Measurements from ENCODE around the gene HK2.

The HK2 gene

DNA sequence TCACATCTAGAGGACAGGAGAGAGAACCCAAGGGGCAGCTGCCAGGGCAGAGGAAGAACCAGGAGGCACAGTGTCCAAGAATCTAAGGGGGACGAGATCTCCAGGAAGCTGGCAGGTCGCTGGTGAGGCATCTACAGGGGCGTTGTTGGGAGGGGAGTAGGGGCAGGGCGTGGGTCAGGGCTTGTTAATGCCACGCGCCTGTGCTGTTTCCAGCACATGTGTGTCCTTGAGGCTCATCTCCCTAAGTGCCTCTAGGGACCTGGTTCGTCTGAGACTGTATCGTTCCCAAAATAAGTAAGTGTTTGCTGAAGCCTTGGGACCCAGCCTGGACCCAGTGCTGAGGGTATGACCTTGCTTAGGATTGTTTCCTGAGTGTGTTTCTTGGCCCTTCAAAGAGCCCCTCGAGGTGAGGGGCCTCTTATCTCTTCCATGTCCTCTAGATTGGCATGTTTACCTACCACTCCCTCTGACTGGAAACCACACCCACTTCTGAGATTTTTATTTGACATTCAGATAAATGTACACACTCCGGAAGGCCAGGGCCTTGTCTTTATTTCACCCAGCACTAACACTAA lies 22.2 kb downstream of the HK2 start:
- Histone ChIP-seq H2AFZ (ENCODE audit: low read depth, low read length) (no peak overlapping the region), H3K4me1 (ENCODE audit: control insufficient read depth, insufficient read depth, low read depth, low read length) (no peaks in the 10 kb centered on the region), H3K79me1 (replicated peaks; ENCODE audit: low read length, poor library complexity, severe bottlenecking) (no peaks in the 10 kb centered on the region), H3K9ac (ENCODE audit: low read length) (no peak overlapping the region), H2BK120ac (ENCODE audit: low read depth, low read length) (no peak overlapping the region), H3K4me3 (ENCODE audit: insufficient read depth in 1 of 2, low read depth in 1 of 2, low read length in 2 of 2) (no peak overlapping the region), H3K9me3 (ENCODE audit: control insufficient read depth, low read length) (no peaks in the 10 kb centered on the region), H3K23ac (ENCODE audit: low read length in 2 of 2) (no peak overlapping the region), H2BK5ac (ENCODE audit: low read depth, low read length, poor library complexity, severe bottlenecking) (no peak overlapping the region), H3K18ac (ENCODE audit: low read depth in 1 of 2, low read length in 2 of 2) (peak overlapping the region in 1 of 2 experiments; percentile 34), H4K8ac (ENCODE audit: low read length) (no peak overlapping the region), H3K36me3 (ENCODE audit: control insufficient read depth in 1 of 2, insufficient read depth in 2 of 2, low read depth in 1 of 2, low read length in 2 of 2) (peaks cover 4 to 78% of the 10 kb centered on the region in 2 experiments), H3K4ac (ENCODE audit: low read depth in 1 of 2, low read length in 2 of 2) (no peak overlapping the region), H3K14ac (ENCODE audit: low read length in 2 of 2) (peak overlapping the region in 1 of 2 experiments; percentile 80), H2BK12ac (ENCODE audit: low read length in 2 of 2) (peak overlapping the region in 1 of 2 experiments; percentile 54), H3K27me3 (ENCODE audit: control insufficient read depth in 1 of 2, insufficient read depth in 1 of 2, low read length in 2 of 2) (no peaks in the 10 kb centered on the region), H2AK5ac (ENCODE audit: low read length, severe bottlenecking) (no peak overlapping the region), H4K91ac (ENCODE audit: low read length) (no peak overlapping the region), H3K4me2 (ENCODE audit: low read length, poor library complexity, severe bottlenecking) (no peak overlapping the region), H2BK15ac (ENCODE audit: low read depth, poor library complexity, severe bottlenecking) (no peak overlapping the region), H3K27ac (ENCODE audit: low read length, poor library complexity, severe bottlenecking) (no peak overlapping the region)
- DNase-seq = no peak
- 85% methylated on average over 10 of the region's 10 CpGs for WGBS

DNA sequence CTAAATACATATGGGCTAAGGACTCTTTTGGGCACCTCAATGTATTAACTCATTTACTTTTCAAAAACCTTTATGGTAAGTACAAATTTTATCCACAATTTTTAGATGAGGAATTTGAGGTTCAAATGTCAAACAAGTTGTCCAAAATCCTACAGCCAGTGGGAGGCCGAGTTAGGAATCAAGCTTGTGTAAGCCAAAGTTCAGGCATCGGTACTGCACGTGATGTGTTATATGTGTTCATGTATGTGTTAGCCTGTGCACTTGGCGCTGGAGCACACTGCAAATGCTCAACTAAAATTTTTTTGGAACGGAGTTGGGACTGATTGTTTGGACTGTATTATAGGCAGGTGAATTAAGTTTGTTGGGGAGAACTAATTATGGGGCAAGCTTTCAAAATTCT lies 22.7 kb downstream of the HK2 start:
- Histone ChIP-seq H3K23ac (ENCODE audit: low read length in 2 of 2) (no peak overlapping the region), H3K18ac (ENCODE audit: low read depth in 1 of 2, low read length in 2 of 2) (no peak overlapping the region), H2BK5ac (ENCODE audit: low read depth, low read length, poor library complexity, severe bottlenecking) (no peak overlapping the region), H4K91ac (ENCODE audit: low read length) (no peak overlapping the region), H2AFZ (ENCODE audit: low read depth, low read length) (no peak overlapping the region), H3K4me3 (ENCODE audit: insufficient read depth in 1 of 2, low read depth in 1 of 2, low read length in 2 of 2) (no peak overlapping the region), H3K79me1 (replicated peaks; ENCODE audit: low read length, poor library complexity, severe bottlenecking) (no peaks in the 10 kb centered on the region), H3K36me3 (ENCODE audit: control insufficient read depth in 1 of 2, insufficient read depth in 2 of 2, low read depth in 1 of 2, low read length in 2 of 2) (peaks cover 4 to 80% of the 10 kb centered on the region in 2 experiments), H2BK12ac (ENCODE audit: low read length in 2 of 2) (no peak overlapping the region), H2BK15ac (ENCODE audit: low read depth, poor library complexity, severe bottlenecking) (no peak overlapping the region), H3K9me3 (ENCODE audit: control insufficient read depth, low read length) (no peaks in the 10 kb centered on the region), H3K4me1 (ENCODE audit: control insufficient read depth, insufficient read depth, low read depth, low read length) (no peaks in the 10 kb centered on the region), H3K27me3 (ENCODE audit: control insufficient read depth in 1 of 2, insufficient read depth in 1 of 2, low read length in 2 of 2) (no peaks in the 10 kb centered on the region), H2BK120ac (ENCODE audit: low read depth, low read length) (no peak overlapping the region), H3K4me2 (ENCODE audit: low read length, poor library complexity, severe bottlenecking) (no peak overlapping the region), H3K9ac (ENCODE audit: low read length) (no peak overlapping the region), H4K8ac (ENCODE audit: low read length) (no peak overlapping the region), H3K27ac (ENCODE audit: low read length, poor library complexity, severe bottlenecking) (no peak overlapping the region), H3K4ac (ENCODE audit: low read depth in 1 of 2, low read length in 2 of 2) (no peak overlapping the region), H2AK5ac (ENCODE audit: low read length, severe bottlenecking) (no peak overlapping the region), H3K14ac (ENCODE audit: low read length in 2 of 2) (no peak overlapping the region)
- no peak for DNase-seq
- 99% methylated on average over 5 of the region's 5 CpGs for WGBS

DNA sequence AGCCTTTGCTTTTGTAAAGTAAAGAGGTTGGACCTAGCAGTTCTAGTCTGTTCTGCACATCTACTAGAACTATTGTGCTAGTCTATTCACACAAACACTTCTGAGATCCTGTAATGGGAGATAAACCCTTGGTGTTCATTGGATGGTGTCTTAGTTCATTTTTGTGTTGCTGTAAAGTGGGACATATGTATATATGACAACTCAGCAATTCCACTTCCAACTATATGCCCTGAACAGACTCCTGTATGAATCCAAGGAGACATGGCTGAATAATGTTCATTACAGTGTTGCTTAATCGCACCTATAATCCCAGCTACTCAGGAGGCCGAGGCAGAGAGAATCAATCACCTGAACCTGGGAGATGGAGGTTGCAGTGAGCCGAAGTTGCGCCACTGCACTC lies 23.3 kb downstream of the HK2 start:
- H2AK5ac ChIP-seq (ENCODE audit: low read length, severe bottlenecking) = no peak overlapping the region
- no peak overlapping the region for H3K14ac ChIP-seq (ENCODE audit: low read length in 2 of 2)
- H2BK15ac ChIP-seq (ENCODE audit: low read depth, poor library complexity, severe bottlenecking) = no peak overlapping the region
- H3K27me3 ChIP-seq (ENCODE audit: control insufficient read depth in 1 of 2, insufficient read depth in 1 of 2, low read length in 2 of 2) = no peaks in the 10 kb centered on the region
- H3K23ac ChIP-seq (ENCODE audit: low read length in 2 of 2) = peak overlapping the region in 1 of 2 experiments; percentile 20
- H3K9ac ChIP-seq (ENCODE audit: low read length) = no peak overlapping the region
- H3K36me3 ChIP-seq (ENCODE audit: control insufficient read depth in 1 of 2, insufficient read depth in 2 of 2, low read depth in 1 of 2, low read length in 2 of 2) = peaks cover 4 to 81% of the 10 kb centered on the region in 2 experiments
- H3K27ac ChIP-seq (ENCODE audit: low read length, poor library complexity, severe bottlenecking) = no peak overlapping the region
- no peaks in the 10 kb centered on the region for H3K4me1 ChIP-seq (ENCODE audit: control insufficient read depth, insufficient read depth, low read depth, low read length)
- H2BK12ac ChIP-seq (ENCODE audit: low read length in 2 of 2) = no peak overlapping the region
- H3K4me2 ChIP-seq (ENCODE audit: low read length, poor library complexity, severe bottlenecking) = no peak overlapping the region
- no peak overlapping the region for H4K91ac ChIP-seq (ENCODE audit: low read length)
- no peaks in the 10 kb centered on the region for H3K9me3 ChIP-seq (ENCODE audit: control insufficient read depth, low read length)
- H3K18ac ChIP-seq (ENCODE audit: low read depth in 1 of 2, low read length in 2 of 2) = no peak overlapping the region
- DNase-seq = no peak
- no peak overlapping the region for H4K8ac ChIP-seq (ENCODE audit: low read length)
- no peaks in the 10 kb centered on the region for H3K79me1 ChIP-seq (replicated peaks; ENCODE audit: low read length, poor library complexity, severe bottlenecking)
- 100% methylated on average over 4 of the region's 4 CpGs for WGBS
- H3K4me3 ChIP-seq (ENCODE audit: insufficient read depth in 1 of 2, low read depth in 1 of 2, low read length in 2 of 2) = no peak overlapping the region
- no peak overlapping the region for H2BK5ac ChIP-seq (ENCODE audit: low read depth, low read length, poor library complexity, severe bottlenecking)
- no peak overlapping the region for H2BK120ac ChIP-seq (ENCODE audit: low read depth, low read length)
- no peak overlapping the region for H3K4ac ChIP-seq (ENCODE audit: low read depth in 1 of 2, low read length in 2 of 2)
- no peak overlapping the region for H2AFZ ChIP-seq (ENCODE audit: low read depth, low read length)

DNA sequence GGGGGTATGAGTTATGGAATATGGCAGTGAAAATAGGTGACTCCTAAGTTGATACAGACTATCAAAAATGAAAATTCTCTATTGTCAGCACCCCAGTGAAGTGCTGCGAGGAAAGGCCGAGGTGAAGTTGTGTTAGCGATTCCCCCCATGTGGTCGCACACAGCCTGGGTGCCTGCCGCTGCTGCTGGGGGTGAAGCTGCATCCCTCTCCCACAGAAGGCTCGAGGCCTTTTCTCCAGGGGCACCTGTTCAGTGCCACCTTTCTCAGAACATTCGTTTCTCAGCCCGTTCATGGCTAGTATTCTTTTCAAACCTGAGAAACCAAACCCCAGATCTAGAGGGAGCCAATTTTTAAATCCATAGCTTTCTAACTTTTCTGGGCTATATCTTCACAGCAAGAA lies 23.8 kb downstream of the HK2 start:
- no peak for DNase-seq
- no peak overlapping the region for H3K23ac ChIP-seq (ENCODE audit: low read length in 2 of 2)
- H3K27ac ChIP-seq (ENCODE audit: low read length, poor library complexity, severe bottlenecking) = no peak overlapping the region
- H3K4me1 ChIP-seq (ENCODE audit: control insufficient read depth, insufficient read depth, low read depth, low read length) = no peaks in the 10 kb centered on the region
- no peaks in the 10 kb centered on the region for H3K9me3 ChIP-seq (ENCODE audit: control insufficient read depth, low read length)
- H2BK15ac ChIP-seq (ENCODE audit: low read depth, poor library complexity, severe bottlenecking) = no peak overlapping the region
- H3K4me2 ChIP-seq (ENCODE audit: low read length, poor library complexity, severe bottlenecking) = no peak overlapping the region
- no peak overlapping the region for H2BK12ac ChIP-seq (ENCODE audit: low read length in 2 of 2)
- no peak overlapping the region for H3K4ac ChIP-seq (ENCODE audit: low read depth in 1 of 2, low read length in 2 of 2)
- H4K91ac ChIP-seq (ENCODE audit: low read length) = no peak overlapping the region
- no peak overlapping the region for H2BK5ac ChIP-seq (ENCODE audit: low read depth, low read length, poor library complexity, severe bottlenecking)
- H3K14ac ChIP-seq (ENCODE audit: low read length in 2 of 2) = no peak overlapping the region
- 95% methylated on average over 8 of the region's 8 CpGs for WGBS
- H2BK120ac ChIP-seq (ENCODE audit: low read depth, low read length) = no peak overlapping the region
- no peak overlapping the region for H3K18ac ChIP-seq (ENCODE audit: low read depth in 1 of 2, low read length in 2 of 2)
- H3K9ac ChIP-seq (ENCODE audit: low read length) = no peak overlapping the region
- H3K79me1 ChIP-seq (replicated peaks; ENCODE audit: low read length, poor library complexity, severe bottlenecking) = no peaks in the 10 kb centered on the region
- H3K36me3 ChIP-seq (ENCODE audit: control insufficient read depth in 1 of 2, insufficient read depth in 2 of 2, low read depth in 1 of 2, low read length in 2 of 2) = peaks cover 4 to 86% of the 10 kb centered on the region in 2 experiments
- no peak overlapping the region for H2AK5ac ChIP-seq (ENCODE audit: low read length, severe bottlenecking)
- H4K8ac ChIP-seq (ENCODE audit: low read length) = no peak overlapping the region
- H2AFZ ChIP-seq (ENCODE audit: low read depth, low read length) = no peak overlapping the region
- no peaks in the 10 kb centered on the region for H3K27me3 ChIP-seq (ENCODE audit: control insufficient read depth in 1 of 2, insufficient read depth in 1 of 2, low read length in 2 of 2)
- H3K4me3 ChIP-seq (ENCODE audit: insufficient read depth in 1 of 2, low read depth in 1 of 2, low read length in 2 of 2) = no peak overlapping the region
